K562 (cell line): Measurements from ENCODE around the gene VSIG10L. TPM values are rescaled to one million over a fixed set of nuclear protein-coding genes. Genes with fewer than 3 reads are reported as not detected.

Source experiments
- DPF2 ChIP-seq: fragments of 450-650 bp; IDR thresholded peaks from 2 replicates; pipeline ENCODE4 v1.6.1; 2016
- HNRNPK ChIP-seq: fragments of 200-400 bp; formaldehyde crosslinking; IDR thresholded peaks from one replicate; pipeline ENCODE4 v1.6.1; 2018; ENCODE audit warnings: mild to moderate bottlenecking, low read depth, low read length; ENCODE audit not compliant: poor library complexity, severe bottlenecking
- HNRNPLL ChIP-seq: fragments of 200-400 bp; formaldehyde crosslinking; IDR thresholded peaks from 2 replicates; pipeline ENCODE4 v1.6.1; 2017; ENCODE audit warnings: low read length, low read depth, mild to moderate bottlenecking; ENCODE audit not compliant: poor library complexity, severe bottlenecking
- KLF13 ChIP-seq: fragments of 450-650 bp; IDR thresholded peaks from 2 replicates; pipeline ENCODE4 v1.6.1; 2016; ENCODE audit warnings: missing genetic modification characterization, low read depth, mild to moderate bottlenecking, missing compliant biosample characterization, moderate library complexity, borderline replicate concordance
- NR2C1 ChIP-seq, 2 experiments: fragments of 450-650 bp; IDR thresholded peaks; 2 replicates each; pipeline ENCODE4 v1.6.1; 2017; ENCODE audit warnings: mild to moderate bottlenecking in 2 of 2, antibody characterized with exemption in 1 of 2, inconsistent platforms in 1 of 2, missing compliant biosample characterization in 1 of 2, missing genetic modification characterization in 1 of 2
- PCBP1 ChIP-seq: fragments of 200-400 bp; formaldehyde crosslinking; IDR thresholded peaks from 2 replicates; pipeline ENCODE4 v1.6.1; 2018; ENCODE audit warnings: mild to moderate bottlenecking, low read depth, low read length; ENCODE audit not compliant: poor library complexity, severe bottlenecking
- RB1 ChIP-seq: fragments of 450-650 bp; IDR thresholded peaks from 2 replicates; pipeline ENCODE4 v1.6.1; 2017; ENCODE audit warnings: low read depth, mild to moderate bottlenecking
- SIN3A ChIP-seq, 2 experiments: fragments of 150-350 bp in 1 of 2; IDR thresholded peaks; 2 replicates each; pipeline ENCODE4 v1.6.1; 2011 to 2016; ENCODE audit warnings: borderline replicate concordance in 2 of 2, low read depth in 2 of 2, low read length in 2 of 2, mild to moderate bottlenecking in 2 of 2, moderate library complexity in 2 of 2; ENCODE audit not compliant: control insufficient read depth in 1 of 2
- SREBF2 ChIP-seq: sonication (generic); formaldehyde crosslinking; IDR thresholded peaks from 2 replicates; pipeline ENCODE4 v1.4.0; 2020; ENCODE audit warnings: mild to moderate bottlenecking, missing genetic modification reagents
- SUPT5H ChIP-seq: fragments of 450-650 bp; IDR thresholded peaks from 2 replicates; pipeline ENCODE4 v1.6.1; 2016
- ZBTB7A ChIP-seq: IDR thresholded peaks from 2 replicates; pipeline ENCODE4 v1.6.1; 2011; ENCODE audit warnings: low read depth, mild to moderate bottlenecking, low read length, moderate library complexity, borderline replicate concordance; ENCODE audit not compliant: control insufficient read depth
- ZFP36 ChIP-seq: fragments of 150-350 bp; IDR thresholded peaks from 2 replicates; pipeline ENCODE4 v1.6.1; 2018; ENCODE audit warnings: low read length, low read depth; ENCODE audit not compliant: partially characterized antibody
- ZNF184 ChIP-seq: sonication (generic); formaldehyde crosslinking; IDR thresholded peaks from 2 replicates; pipeline ENCODE4 v1.5.0; 2020; ENCODE audit warnings: missing genetic modification reagents
- ZNF24 ChIP-seq: fragments of 450-650 bp; IDR thresholded peaks from 2 replicates; pipeline ENCODE4 v1.6.1; 2016
- ZNF324 ChIP-seq: fragments of 250-450 bp; sonication (Bioruptor Pico); IDR thresholded peaks from 2 replicates; pipeline ENCODE4 v1.4.0; 2020; ENCODE audit warnings: mild to moderate bottlenecking
- polyA plus RNA-seq, 8 experiments: library from polyadenylated mRNA; depleted of rRNA in 4 of 8; stranded (reverse) in 5 of 8; unstranded in 3 of 8; fragments of >200 nt; fragmentation: Nextera tagmentation in 2 of 8; fragmentation: Illumina TruSeq in 1 of 8; extraction: Ambion mirVana in 2 of 8; extraction: Trizol in 1 of 8; gene quantifications; 2 replicates each; pipeline versions ENCODE4 v1.2.1 to v1.2.3, GENCODE V29; 2011 to 2014; ENCODE audit warnings: inconsistent platforms in 1 of 8, missing spikeins in 1 of 8
- total RNA-seq, 7 experiments: library from RNA; depleted of rRNA in 6 of 7; stranded (reverse); fragments of >200 nt in 6 of 7; fragmentation: Illumina TruSeq in 2 of 7; extraction: Trizol in 2 of 7; gene quantifications; 2 replicates each; pipeline versions ENCODE4 v1.2.1 to v1.2.3, GENCODE V29; 2011 to 2021; ENCODE audit warnings: low replicate concordance in 1 of 7
- TF ChIP-seq, protein P1 (sequence below), 2 experiments: fragments of 250-450 bp in 1 of 2; fragments of 450-650 bp in 1 of 2; sonication (Bioruptor Pico) in 1 of 2; IDR thresholded peaks; 2 replicates each; pipeline versions ENCODE4 v1.6.1 to v1.8.0; 2016 to 2021; ENCODE audit warnings: mild to moderate bottlenecking in 2 of 2, moderate library complexity in 2 of 2, missing compliant biosample characterization in 1 of 2, missing genetic modification characterization in 1 of 2
- TF ChIP-seq, protein P2 (sequence below): fragments of 250-450 bp; sonication (Bioruptor Pico); IDR thresholded peaks from 2 replicates; pipeline ENCODE4 v1.5.0; 2021
- TF ChIP-seq, protein P3 (sequence below): sonication (generic); formaldehyde crosslinking; IDR thresholded peaks from 2 replicates; pipeline ENCODE4 v1.8.0; 2022; ENCODE audit warnings: missing genetic modification reagents, mild to moderate bottlenecking, moderate library complexity, borderline replicate concordance
- TF ChIP-seq, protein P4 (sequence below): fragments of 450-650 bp; IDR thresholded peaks from 2 replicates; pipeline ENCODE4 v1.6.1; 2017; ENCODE audit warnings: mild to moderate bottlenecking, moderate library complexity

The VSIG10L gene
- total and polyA plus RNA-seq, 9 of the 15 experiments (the other 6 are each of a cell fraction or from before 2014, with no cell fraction given), result 1.1 to 7.6 (median 2.2) TPM

DNA sequence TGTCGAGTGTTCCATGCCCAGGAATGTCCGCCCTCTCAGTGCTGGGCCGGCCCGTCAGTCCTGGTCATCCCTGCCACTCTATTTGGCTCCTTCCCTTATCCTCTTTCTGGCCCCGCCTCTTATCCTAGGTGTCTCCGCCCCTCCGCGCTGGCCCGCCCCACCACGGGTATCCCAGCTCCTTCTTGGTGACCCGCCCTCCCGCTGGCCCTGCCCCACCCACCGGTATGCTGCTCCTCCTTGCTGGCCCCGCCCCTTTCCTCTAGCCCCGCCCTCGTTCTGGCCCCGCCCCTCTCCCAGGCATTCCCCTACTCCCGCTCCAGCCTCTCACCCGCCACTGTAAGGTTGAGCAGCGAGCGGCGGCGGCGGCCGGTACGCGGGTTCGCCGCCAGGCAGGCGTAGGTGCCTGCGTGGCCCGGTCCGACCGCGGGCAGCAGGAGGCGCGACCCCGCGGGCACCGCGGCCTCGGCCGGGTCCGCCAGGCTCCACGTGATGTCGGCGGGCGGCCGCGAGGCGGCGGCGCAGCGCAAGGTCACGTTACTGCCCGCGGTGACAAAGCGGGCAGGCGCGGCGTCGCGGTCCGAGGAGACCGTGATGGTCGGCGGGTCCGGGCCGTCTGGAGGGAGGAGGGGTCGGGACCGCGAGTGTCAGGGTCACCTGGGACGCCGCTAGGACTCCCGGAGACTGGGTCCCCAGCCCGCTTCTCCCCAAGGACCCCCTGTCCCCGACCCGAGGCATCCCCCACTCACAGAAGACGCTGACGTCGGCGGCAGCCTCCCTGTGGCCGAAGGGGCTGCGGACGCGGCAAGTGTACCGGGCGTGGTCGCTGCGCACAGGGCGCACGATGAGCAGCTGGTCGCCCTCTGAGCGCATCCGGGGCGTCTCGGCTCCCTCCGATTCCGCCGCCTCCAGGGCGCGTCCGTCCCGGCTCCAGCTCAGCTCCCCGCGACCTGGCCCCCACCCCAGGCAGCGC is 2.0 kb downstream of the VSIG10L start (continued):
- peak; percentile 83 for TF ChIP-seq ZBTB7A
- TF ChIP-seq ZNF24, result no peak
- peak; percentile 98 for TF ChIP-seq HNRNPLL
- TF ChIP-seq, protein P1, sequence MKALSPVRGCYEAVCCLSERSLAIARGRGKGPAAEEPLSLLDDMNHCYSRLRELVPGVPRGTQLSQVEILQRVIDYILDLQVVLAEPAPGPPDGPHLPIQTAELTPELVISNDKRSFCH (CRISPR knock-in tag; IDR thresholded peaks at IDR 0.05), result no peak
- TF ChIP-seq, protein P1 (tag; IDR thresholded peaks at IDR 0.05), result peak; percentile 75
- TF ChIP-seq KLF13 (tag), result no peak
- no peak for TF ChIP-seq ZNF324 (CRISPR knock-in tag)
- TF ChIP-seq DPF2, result peak; percentile 26; the same call in 1 of the 2 replicates
- no peak for TF ChIP-seq ZNF184 (CRISPR knock-in tag)
- TF ChIP-seq, protein P2, sequence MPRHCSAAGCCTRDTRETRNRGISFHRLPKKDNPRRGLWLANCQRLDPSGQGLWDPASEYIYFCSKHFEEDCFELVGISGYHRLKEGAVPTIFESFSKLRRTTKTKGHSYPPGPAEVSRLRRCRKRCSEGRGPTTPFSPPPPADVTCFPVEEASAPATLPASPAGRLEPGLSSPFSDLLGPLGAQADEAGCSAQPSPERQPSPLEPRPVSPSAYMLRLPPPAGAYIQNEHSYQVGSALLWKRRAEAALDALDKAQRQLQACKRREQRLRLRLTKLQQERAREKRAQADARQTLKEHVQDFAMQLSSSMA, result peak; percentile 33; the same call in 1 of the 2 replicates
- TF ChIP-seq, protein P3, sequence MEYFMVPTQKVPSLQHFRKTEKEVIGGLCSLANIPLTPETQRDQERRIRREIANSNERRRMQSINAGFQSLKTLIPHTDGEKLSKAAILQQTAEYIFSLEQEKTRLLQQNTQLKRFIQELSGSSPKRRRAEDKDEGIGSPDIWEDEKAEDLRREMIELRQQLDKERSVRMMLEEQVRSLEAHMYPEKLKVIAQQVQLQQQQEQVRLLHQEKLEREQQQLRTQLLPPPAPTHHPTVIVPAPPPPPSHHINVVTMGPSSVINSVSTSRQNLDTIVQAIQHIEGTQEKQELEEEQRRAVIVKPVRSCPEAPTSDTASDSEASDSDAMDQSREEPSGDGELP (CRISPR knock-in tag), result peak; percentile 94
- TF ChIP-seq, protein P4, sequence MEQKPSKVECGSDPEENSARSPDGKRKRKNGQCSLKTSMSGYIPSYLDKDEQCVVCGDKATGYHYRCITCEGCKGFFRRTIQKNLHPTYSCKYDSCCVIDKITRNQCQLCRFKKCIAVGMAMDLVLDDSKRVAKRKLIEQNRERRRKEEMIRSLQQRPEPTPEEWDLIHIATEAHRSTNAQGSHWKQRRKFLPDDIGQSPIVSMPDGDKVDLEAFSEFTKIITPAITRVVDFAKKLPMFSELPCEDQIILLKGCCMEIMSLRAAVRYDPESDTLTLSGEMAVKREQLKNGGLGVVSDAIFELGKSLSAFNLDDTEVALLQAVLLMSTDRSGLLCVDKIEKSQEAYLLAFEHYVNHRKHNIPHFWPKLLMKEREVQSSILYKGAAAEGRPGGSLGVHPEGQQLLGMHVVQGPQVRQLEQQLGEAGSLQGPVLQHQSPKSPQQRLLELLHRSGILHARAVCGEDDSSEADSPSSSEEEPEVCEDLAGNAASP, result no peak
- peak in 1 of 2 experiments; percentile 61; a peak in 3 of 4 replicates for TF ChIP-seq SIN3A (IDR thresholded peaks at IDR 0.05; ENCODE audit: borderline replicate concordance in 2 of 2, control insufficient read depth in 1 of 2, low read depth in 2 of 2, low read length in 2 of 2)
- no peak for TF ChIP-seq NR2C1 (IDR thresholded peaks at IDR 0.05)
- TF ChIP-seq NR2C1 (tag; IDR thresholded peaks at IDR 0.05), result 0 out of 2 replicates have a peak, but pooled peaks have one; percentile 7
- TF ChIP-seq RB1, result peak; percentile 97
- TF ChIP-seq SREBF2 (CRISPR knock-in tag), result no peak
- peak; percentile 67 for TF ChIP-seq SUPT5H
- TF ChIP-seq ZFP36, result peak; percentile 32
- peak; percentile 72 for TF ChIP-seq PCBP1
- TF ChIP-seq HNRNPK, result no peak
